ENCODE data around the gene BCL2L15. TPM values are rescaled to one million over a fixed set of nuclear protein-coding genes. Genes with fewer than 3 reads are reported as not detected.

Gene BCL2L15
- total RNA-seq, 1 experiment from 2014 or later, result 0.10 TPM

DNA sequence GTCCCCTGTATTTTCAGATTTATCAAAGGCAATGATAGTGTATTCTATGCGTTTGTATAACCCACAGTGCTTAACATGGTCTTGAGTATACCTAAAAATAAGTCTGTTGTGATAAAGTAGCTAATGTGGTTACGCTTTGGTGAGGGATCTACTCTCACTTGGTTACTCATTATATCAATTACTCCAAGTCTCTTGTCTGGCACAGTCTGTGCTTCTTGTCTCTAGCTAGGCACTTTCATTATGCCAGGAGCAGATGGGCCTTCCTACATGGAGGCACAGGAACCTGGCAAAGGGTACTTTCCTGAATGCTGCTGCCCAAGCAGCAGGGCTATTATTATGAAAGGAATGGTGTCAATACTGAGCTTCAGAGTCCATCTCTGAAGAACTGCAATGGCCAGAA lies 11.7 kb downstream of the BCL2L15 start:
- no peak for ATAC-seq
- Histone ChIP-seq H3K27ac (ENCODE audit: low read length) (no peak overlapping the region), H3K4me3 (ENCODE audit: low read depth in 2 of 2, low read length in 2 of 2) (no peak overlapping the region), H3K4me1 (ENCODE audit: control insufficient read depth, insufficient read depth, low read length) (no peaks in the 10 kb centered on the region), H3K27me3 (ENCODE audit: control insufficient read depth, insufficient read depth, low read length) (no peaks in the 10 kb centered on the region), H3K9me3 (ENCODE audit: control insufficient read depth, insufficient read depth, low read depth, low read length) (no peaks in the 10 kb centered on the region), H3K36me3 (ENCODE audit: control insufficient read depth, insufficient read depth, low read length) (no peaks in the 10 kb centered on the region)
- ChIA-PET POLR2A (interaction anchor here (0.7 kb wide), 1 partner anchor 12 kb away, joined by 3 read pairs; no protein-coding TSS in a partner anchor), CTCF (interaction anchor here (0.7 kb wide), 1 partner anchor 802 kb away, joined by 3 read pairs; no protein-coding TSS in a partner anchor)
- TF ChIP-seq, protein P1, sequence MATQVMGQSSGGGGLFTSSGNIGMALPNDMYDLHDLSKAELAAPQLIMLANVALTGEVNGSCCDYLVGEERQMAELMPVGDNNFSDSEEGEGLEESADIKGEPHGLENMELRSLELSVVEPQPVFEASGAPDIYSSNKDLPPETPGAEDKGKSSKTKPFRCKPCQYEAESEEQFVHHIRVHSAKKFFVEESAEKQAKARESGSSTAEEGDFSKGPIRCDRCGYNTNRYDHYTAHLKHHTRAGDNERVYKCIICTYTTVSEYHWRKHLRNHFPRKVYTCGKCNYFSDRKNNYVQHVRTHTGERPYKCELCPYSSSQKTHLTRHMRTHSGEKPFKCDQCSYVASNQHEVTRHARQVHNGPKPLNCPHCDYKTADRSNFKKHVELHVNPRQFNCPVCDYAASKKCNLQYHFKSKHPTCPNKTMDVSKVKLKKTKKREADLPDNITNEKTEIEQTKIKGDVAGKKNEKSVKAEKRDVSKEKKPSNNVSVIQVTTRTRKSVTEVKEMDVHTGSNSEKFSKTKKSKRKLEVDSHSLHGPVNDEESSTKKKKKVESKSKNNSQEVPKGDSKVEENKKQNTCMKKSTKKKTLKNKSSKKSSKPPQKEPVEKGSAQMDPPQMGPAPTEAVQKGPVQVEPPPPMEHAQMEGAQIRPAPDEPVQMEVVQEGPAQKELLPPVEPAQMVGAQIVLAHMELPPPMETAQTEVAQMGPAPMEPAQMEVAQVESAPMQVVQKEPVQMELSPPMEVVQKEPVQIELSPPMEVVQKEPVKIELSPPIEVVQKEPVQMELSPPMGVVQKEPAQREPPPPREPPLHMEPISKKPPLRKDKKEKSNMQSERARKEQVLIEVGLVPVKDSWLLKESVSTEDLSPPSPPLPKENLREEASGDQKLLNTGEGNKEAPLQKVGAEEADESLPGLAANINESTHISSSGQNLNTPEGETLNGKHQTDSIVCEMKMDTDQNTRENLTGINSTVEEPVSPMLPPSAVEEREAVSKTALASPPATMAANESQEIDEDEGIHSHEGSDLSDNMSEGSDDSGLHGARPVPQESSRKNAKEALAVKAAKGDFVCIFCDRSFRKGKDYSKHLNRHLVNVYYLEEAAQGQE (IDR thresholded peaks at IDR 0.05; ENCODE audit: insufficient read depth in 1 of 2, low read depth in 2 of 2, low read length in 1 of 2), result no peak
- TF ChIP-seq, protein P2, sequence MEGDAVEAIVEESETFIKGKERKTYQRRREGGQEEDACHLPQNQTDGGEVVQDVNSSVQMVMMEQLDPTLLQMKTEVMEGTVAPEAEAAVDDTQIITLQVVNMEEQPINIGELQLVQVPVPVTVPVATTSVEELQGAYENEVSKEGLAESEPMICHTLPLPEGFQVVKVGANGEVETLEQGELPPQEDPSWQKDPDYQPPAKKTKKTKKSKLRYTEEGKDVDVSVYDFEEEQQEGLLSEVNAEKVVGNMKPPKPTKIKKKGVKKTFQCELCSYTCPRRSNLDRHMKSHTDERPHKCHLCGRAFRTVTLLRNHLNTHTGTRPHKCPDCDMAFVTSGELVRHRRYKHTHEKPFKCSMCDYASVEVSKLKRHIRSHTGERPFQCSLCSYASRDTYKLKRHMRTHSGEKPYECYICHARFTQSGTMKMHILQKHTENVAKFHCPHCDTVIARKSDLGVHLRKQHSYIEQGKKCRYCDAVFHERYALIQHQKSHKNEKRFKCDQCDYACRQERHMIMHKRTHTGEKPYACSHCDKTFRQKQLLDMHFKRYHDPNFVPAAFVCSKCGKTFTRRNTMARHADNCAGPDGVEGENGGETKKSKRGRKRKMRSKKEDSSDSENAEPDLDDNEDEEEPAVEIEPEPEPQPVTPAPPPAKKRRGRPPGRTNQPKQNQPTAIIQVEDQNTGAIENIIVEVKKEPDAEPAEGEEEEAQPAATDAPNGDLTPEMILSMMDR (IDR thresholded peaks at IDR 0.05), result no peak
- no peak for TF ChIP-seq SIN3A (IDR thresholded peaks at IDR 0.05; ENCODE audit: borderline replicate concordance, insufficient read depth, low read depth, low read length)
- TF ChIP-seq TCF7L2 (IDR thresholded peaks at IDR 0.05; ENCODE audit: low read depth, low read length), result no peak
- no peak for TF ChIP-seq POLR2AphosphoS5 (IDR thresholded peaks at IDR 0.05; ENCODE audit: low read depth, low read length)
- no TSS peak for BruUV-seq (replicated peaks)
- DNase-seq (ENCODE audit: low read depth, low spot score), result no peak
- in situ Hi-C loops (cut with HindIII; ENCODE audit: low pct_unique_long_range_greater_than_20kb, low sequenced_read_pairs) (no loop called here), intact Hi-C loops (cut with micrococcal nuclease; ENCODE audit: unreplicated experiment) (no loop called here)

GRCh38 chr1:113874012-113874879 lies 13.1 kb downstream of the BCL2L15 start:
- ATAC-seq (no peak), DNase-seq (ENCODE audit: low read depth, low spot score) (no peak)
- CTCF ChIA-PET, result no interaction called here
- Histone ChIP-seq H3K27ac (ENCODE audit: low read length) (no peak overlapping the region), H3K36me3 (ENCODE audit: control insufficient read depth, insufficient read depth, low read length) (no peaks in the 10 kb centered on the region), H3K4me3 (ENCODE audit: low read depth in 2 of 2, low read length in 2 of 2) (no peak overlapping the region), H3K27me3 (ENCODE audit: control insufficient read depth, insufficient read depth, low read length) (no peaks in the 10 kb centered on the region), H3K4me1 (ENCODE audit: control insufficient read depth, insufficient read depth, low read length) (no peaks in the 10 kb centered on the region), H3K9me3 (ENCODE audit: control insufficient read depth, insufficient read depth, low read depth, low read length) (no peaks in the 10 kb centered on the region)
- TF ChIP-seq POLR2AphosphoS5 (IDR thresholded peaks at IDR 0.05; ENCODE audit: low read depth, low read length), result no peak
- TF ChIP-seq, protein P2 (IDR thresholded peaks at IDR 0.05), result peak; percentile 33; the same call in 1 of the 2 replicates
- in situ Hi-C loops (cut with HindIII; ENCODE audit: low pct_unique_long_range_greater_than_20kb, low sequenced_read_pairs), result no loop called here
- POLR2A ChIA-PET, result no interaction called here
- intact Hi-C loops (cut with micrococcal nuclease; ENCODE audit: unreplicated experiment), result no loop called here
- BruUV-seq (replicated peaks), result no TSS peak

All from Panc1 (cell line).